Vagina (tissue), 2 donors: ENCODE measurements around the gene AQP10. TPM values are rescaled to one million over a fixed set of nuclear protein-coding genes. Genes with fewer than 3 reads are reported as not detected.

Source experiments
- DNase-seq, 2 donors: peaks; one replicate each; pipeline ENCODE4 v3.0.0-alpha.2; 2017; ENCODE audit errors: extremely low spot score in 2 of 2
- H3K27ac ChIP-seq: fragments of 200-600 bp; sonication (generic); one replicate; pipeline ENCODE4 v1.5.1; 2019
- H3K27me3 ChIP-seq: fragments of 200-600 bp; sonication (generic); one replicate; pipeline ENCODE4 v1.5.1; 2019
- H3K36me3 ChIP-seq, 2 donors: fragments of 200-600 bp; sonication (generic); one replicate each; pipeline ENCODE4 v1.5.1; 2017 to 2019
- H3K4me1 ChIP-seq: fragments of 200-600 bp; sonication (generic); one replicate; pipeline ENCODE4 v1.5.1; 2019
- H3K4me3 ChIP-seq, 2 donors: fragments of 200-600 bp; sonication (generic); 1 replicate in 1 of 2; 2 replicates in 1 of 2; pipeline ENCODE4 v1.5.1; 2016 to 2019
- H3K9me3 ChIP-seq: fragments of 200-600 bp; sonication (generic); one replicate; pipeline ENCODE4 v1.5.1; 2019
- POLR2A ChIP-seq, 2 donors: fragments of 450-650 bp; IDR thresholded peaks; one replicate each; pipeline ENCODE4 v1.6.1; 2017; ENCODE audit warnings: antibody characterized with exemption in 2 of 2, mild to moderate bottlenecking in 2 of 2, moderate library complexity in 2 of 2
- POLR2AphosphoS5 ChIP-seq, 2 donors: sonication (generic); formaldehyde crosslinking; IDR thresholded peaks; one replicate each; pipeline ENCODE4 v1.9.0; 2017; ENCODE audit warnings: antibody characterized with exemption in 2 of 2, mild to moderate bottlenecking in 2 of 2, low read depth in 1 of 2; ENCODE audit not compliant: insufficient read depth in 1 of 2
- intact Hi-C: fragments of 100-400 bp; cut with DNase I; formaldehyde crosslinking; loops from one replicate; pipeline ENCODE4 v1.15.1; 2023
- total RNA-seq: library from RNA; depleted of rRNA; stranded (reverse); fragments of >200 nt; gene quantifications from one replicate; pipeline ENCODE4 v1.2.3, GENCODE V29; 2016
- TF ChIP-seq, protein P1 (sequence below), 3 experiments: fragments of 450-650 bp in 2 of 3; fragments of 200-600 bp in 1 of 3; sonication (generic) in 1 of 3; IDR thresholded peaks; one replicate each; pipeline ENCODE4 v1.5.1; 2017 to 2019; ENCODE audit warnings: antibody characterized with exemption in 3 of 3, mild to moderate bottlenecking in 2 of 3, moderate library complexity in 2 of 3

The AQP10 gene
- total RNA-seq, 1 donor from 2014 or later, result not detected

- intact Hi-C loops, result loop anchor here (5.0 kb wide), 2 partner anchors 79 to 674 kb away; partner anchors contain the start of genes IL6R and ZBTB7B
- Histone ChIP-seq H3K9me3 (no peaks in the 10 kb centered on the region), H3K4me3 (peak overlapping the region; percentile 64 to 77), H3K36me3 (peaks cover 0 to 28% of the 10 kb centered on the region in 2 donors), H3K27ac (peak overlapping the region; percentile 98), H3K4me1 (peaks cover 45% of the 10 kb centered on the region), H3K27me3 (no peaks in the 10 kb centered on the region)
- TF ChIP-seq POLR2A (IDR thresholded peaks at IDR 0.05), result peak in 1 of 2 donors; percentile 12
- TF ChIP-seq, protein P1, sequence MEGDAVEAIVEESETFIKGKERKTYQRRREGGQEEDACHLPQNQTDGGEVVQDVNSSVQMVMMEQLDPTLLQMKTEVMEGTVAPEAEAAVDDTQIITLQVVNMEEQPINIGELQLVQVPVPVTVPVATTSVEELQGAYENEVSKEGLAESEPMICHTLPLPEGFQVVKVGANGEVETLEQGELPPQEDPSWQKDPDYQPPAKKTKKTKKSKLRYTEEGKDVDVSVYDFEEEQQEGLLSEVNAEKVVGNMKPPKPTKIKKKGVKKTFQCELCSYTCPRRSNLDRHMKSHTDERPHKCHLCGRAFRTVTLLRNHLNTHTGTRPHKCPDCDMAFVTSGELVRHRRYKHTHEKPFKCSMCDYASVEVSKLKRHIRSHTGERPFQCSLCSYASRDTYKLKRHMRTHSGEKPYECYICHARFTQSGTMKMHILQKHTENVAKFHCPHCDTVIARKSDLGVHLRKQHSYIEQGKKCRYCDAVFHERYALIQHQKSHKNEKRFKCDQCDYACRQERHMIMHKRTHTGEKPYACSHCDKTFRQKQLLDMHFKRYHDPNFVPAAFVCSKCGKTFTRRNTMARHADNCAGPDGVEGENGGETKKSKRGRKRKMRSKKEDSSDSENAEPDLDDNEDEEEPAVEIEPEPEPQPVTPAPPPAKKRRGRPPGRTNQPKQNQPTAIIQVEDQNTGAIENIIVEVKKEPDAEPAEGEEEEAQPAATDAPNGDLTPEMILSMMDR (IDR thresholded peaks at IDR 0.05), result peak in 1 of 3 experiments; percentile 5
- no peak for TF ChIP-seq POLR2AphosphoS5 (IDR thresholded peaks at IDR 0.05; ENCODE audit: insufficient read depth in 1 of 2, low read depth in 1 of 2)
- DNase-seq, result no peak
Observed at GRCh38 chr1:154328318-154329151, 7.6 kb downstream of the AQP10 start.

DNA sequence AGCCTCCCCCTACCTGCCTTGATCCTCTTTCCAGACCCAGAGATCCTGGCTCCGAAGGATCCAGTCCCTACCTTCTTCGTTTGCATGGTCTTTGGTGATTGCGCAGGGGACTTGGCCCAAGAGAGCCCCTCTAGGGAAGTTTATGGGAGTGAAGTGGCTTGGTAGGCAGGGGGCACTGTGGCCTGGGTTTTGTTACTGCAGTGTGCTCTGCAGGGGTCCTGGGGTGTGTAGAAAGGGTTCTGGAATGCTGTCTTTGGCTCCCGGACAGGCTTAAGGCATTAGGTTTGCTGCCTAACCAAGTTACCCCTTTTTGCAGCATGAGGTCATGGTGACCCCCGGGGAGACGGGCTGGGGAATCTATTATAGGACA is 8.2 kb downstream of the AQP10 start:
- Histone ChIP-seq H3K4me1 (peaks cover 50% of the 10 kb centered on the region), H3K27me3 (no peaks in the 10 kb centered on the region), H3K4me3 (peak overlapping the region; percentile 64 to 77), H3K27ac (peak overlapping the region; percentile 98), H3K9me3 (no peaks in the 10 kb centered on the region), H3K36me3 (peaks cover 0 to 32% of the 10 kb centered on the region in 2 donors)
- TF ChIP-seq POLR2AphosphoS5 (IDR thresholded peaks at IDR 0.05; ENCODE audit: insufficient read depth in 1 of 2, low read depth in 1 of 2) (no peak), POLR2A (IDR thresholded peaks at IDR 0.05) (no peak)
- TF ChIP-seq, protein P1 (IDR thresholded peaks at IDR 0.05), result no peak
- intact Hi-C loops, result loop anchor here (5.0 kb wide), 2 partner anchors 78 to 673 kb away; partner anchors contain the start of genes IL6R and ZBTB7B
- no peak for DNase-seq

DNA sequence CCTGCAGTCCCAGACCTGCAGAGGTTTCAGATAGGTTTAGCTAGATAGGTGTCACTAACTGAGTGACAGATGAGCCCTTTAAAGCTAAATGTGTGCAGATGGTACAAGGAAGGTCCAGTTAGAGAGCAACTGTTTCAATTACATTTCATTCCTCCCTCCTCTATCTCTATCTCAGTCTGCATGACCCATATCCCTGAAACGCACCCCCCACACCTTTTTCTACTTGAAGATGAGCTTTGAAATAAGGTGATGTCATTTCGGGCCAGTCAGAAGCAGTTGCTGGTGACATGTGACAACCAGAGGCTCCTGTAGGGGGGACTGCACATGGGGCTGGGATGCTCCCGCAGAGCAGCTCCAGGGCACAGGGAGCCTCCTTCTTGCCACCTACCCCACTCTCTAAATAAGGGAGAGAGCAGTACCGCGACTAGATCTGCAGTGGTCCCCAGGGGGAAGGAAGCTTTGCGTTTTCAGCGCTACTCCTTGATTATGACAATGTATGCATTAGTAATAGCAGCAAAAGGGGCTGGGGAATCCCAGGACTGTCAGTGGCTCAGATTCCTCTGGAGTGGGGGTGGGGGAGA is 8.7 kb downstream of the AQP10 start:
- TF ChIP-seq, protein P1 (IDR thresholded peaks at IDR 0.05), result no peak
- no peak for TF ChIP-seq POLR2A (IDR thresholded peaks at IDR 0.05)
- no peak for TF ChIP-seq POLR2AphosphoS5 (IDR thresholded peaks at IDR 0.05; ENCODE audit: insufficient read depth in 1 of 2, low read depth in 1 of 2)
- no peaks in the 10 kb centered on the region for H3K27me3 ChIP-seq
- no peaks in the 10 kb centered on the region for H3K9me3 ChIP-seq
- intact Hi-C loops, result loop anchor here (5.0 kb wide), 2 partner anchors 78 to 673 kb away; partner anchors contain the start of genes IL6R and ZBTB7B
- H3K36me3 ChIP-seq, result peaks cover 0 to 35% of the 10 kb centered on the region in 2 donors
- H3K27ac ChIP-seq, result peak overlapping the region; percentile 98
- peak overlapping the region; percentile 64 to 77 for H3K4me3 ChIP-seq
- DNase-seq, result no peak
- peaks cover 55% of the 10 kb centered on the region for H3K4me1 ChIP-seq

GRCh38 chr1:154330669-154331068 is 9.8 kb downstream of the AQP10 start:
- H3K36me3 ChIP-seq, result peaks cover 0 to 35% of the 10 kb centered on the region in 2 donors
- intact Hi-C loops, result no loop called here
- H3K9me3 ChIP-seq, result no peaks in the 10 kb centered on the region
- DNase-seq, result no peak
- peaks cover 65% of the 10 kb centered on the region for H3K4me1 ChIP-seq
- peak overlapping the region; percentile 98 for H3K27ac ChIP-seq
- H3K4me3 ChIP-seq, result no peak overlapping the region
- TF ChIP-seq POLR2A (IDR thresholded peaks at IDR 0.05) (no peak), POLR2AphosphoS5 (IDR thresholded peaks at IDR 0.05; ENCODE audit: insufficient read depth in 1 of 2, low read depth in 1 of 2) (no peak)
- TF ChIP-seq, protein P1 (IDR thresholded peaks at IDR 0.05), result no peak
- H3K27me3 ChIP-seq, result no peaks in the 10 kb centered on the region
